DOHH2 (cell line): ENCODE data around the gene CENPA.

Source experiments
- H3F3A ChIP-seq: fragments of 200-600 bp; sonication (generic), shearing (Covaris generic); 2 replicates; pipeline ENCODE4 v1.6.0; 2016; ENCODE audit warnings: antibody characterized with exemption, mild to moderate bottlenecking; ENCODE audit not compliant: control insufficient read depth, insufficient read depth
- H3K27ac ChIP-seq: fragments of 200-600 bp; sonication (generic); 2 replicates; pipeline ENCODE4 v1.5.1; 2014; ENCODE audit warnings: low read depth, mild to moderate bottlenecking, low read length, moderate library complexity
- H3K27me3 ChIP-seq: fragments of 200-600 bp; sonication (generic); 2 replicates; pipeline ENCODE4 v1.6.1; 2014; ENCODE audit warnings: mild to moderate bottlenecking, low read length, mixed read lengths; ENCODE audit not compliant: control insufficient read depth
- H3K36me3 ChIP-seq: fragments of 200-600 bp; sonication (generic); 2 replicates; pipeline ENCODE4 v1.6.1; 2014; ENCODE audit warnings: mild to moderate bottlenecking, low read length, moderate library complexity, mixed read lengths; ENCODE audit not compliant: control insufficient read depth
- H3K4me1 ChIP-seq: fragments of 200-600 bp; sonication (generic); 2 replicates; pipeline ENCODE4 v1.6.1; 2014; ENCODE audit warnings: mild to moderate bottlenecking, low read length, mixed read lengths; ENCODE audit not compliant: control insufficient read depth
- H3K4me2 ChIP-seq: fragments of 200-600 bp; sonication (generic); 2 replicates; pipeline ENCODE4 v1.6.0; 2014; ENCODE audit warnings: mild to moderate bottlenecking, low read length, moderate library complexity
- H3K4me3 ChIP-seq: fragments of 200-600 bp; sonication (generic); 2 replicates; pipeline ENCODE4 v1.5.1; 2014; ENCODE audit warnings: mild to moderate bottlenecking, low read length, mixed read lengths
- H3K79me2 ChIP-seq: fragments of 200-600 bp; sonication (generic); 2 replicates; pipeline ENCODE4 v1.6.1; 2014; ENCODE audit warnings: mild to moderate bottlenecking, low read length, mixed read lengths; ENCODE audit not compliant: control insufficient read depth
- H3K9me2 ChIP-seq: fragments of 200-600 bp; sonication (generic); replicated peaks from 2 replicates; pipeline ENCODE4 v1.6.1; 2014; ENCODE audit warnings: mild to moderate bottlenecking, low read length, mixed read lengths; ENCODE audit not compliant: control insufficient read depth
- H3K9me3 ChIP-seq: fragments of 200-600 bp; sonication (generic); 2 replicates; pipeline ENCODE4 v1.6.1; 2014; ENCODE audit warnings: antibody characterized with exemption, low read length, mixed read lengths; ENCODE audit not compliant: control insufficient read depth, insufficient read depth
- H4K20me1 ChIP-seq: fragments of 200-600 bp; sonication (generic); 2 replicates; pipeline ENCODE4 v1.6.0; 2014; ENCODE audit warnings: low read depth, mild to moderate bottlenecking, antibody characterized with exemption, low read length, moderate library complexity; ENCODE audit not compliant: control insufficient read depth, insufficient read depth
- EZH2phosphoT487 ChIP-seq: fragments of 200-600 bp; sonication (generic); IDR thresholded peaks from 2 replicates; pipeline ENCODE4 v1.6.1; 2017; ENCODE audit warnings: borderline replicate concordance, mild to moderate bottlenecking, antibody characterized with exemption, low read length, moderate library complexity, mixed read lengths
- TF ChIP-seq, protein P1 (sequence below): fragments of 200-600 bp; sonication (generic); IDR thresholded peaks from one replicate; pipeline ENCODE4 v1.5.1; 2014; ENCODE audit warnings: antibody characterized with exemption, mild to moderate bottlenecking, low read depth, low read length; ENCODE audit not compliant: poor library complexity, severe bottlenecking

The CENPA gene

DNA sequence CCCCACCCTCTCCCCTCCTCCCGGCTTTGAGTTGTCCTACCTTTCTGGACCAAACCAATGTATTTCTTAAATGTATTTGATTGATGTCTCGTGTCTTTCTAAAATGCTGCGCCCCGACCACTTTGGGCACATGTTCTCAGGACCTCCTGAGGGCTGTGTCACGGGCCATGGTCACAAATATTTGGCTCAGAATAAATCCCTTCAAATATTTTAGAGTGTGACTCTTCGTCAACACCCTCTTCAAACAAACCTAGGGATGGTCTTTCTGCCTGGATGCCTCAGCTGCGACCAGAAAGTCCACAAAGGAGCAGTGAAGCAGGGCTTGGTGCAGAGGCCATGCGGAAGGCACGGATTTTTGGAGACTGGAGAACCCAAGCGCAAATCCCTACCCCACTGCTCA lies 22.8 kb upstream of the CENPA start:
- Histone ChIP-seq H3K4me2 (no peak overlapping the region), H4K20me1 (no peaks in the 10 kb centered on the region), H3F3A (no peaks in the 10 kb centered on the region), H3K79me2 (peaks cover 32% of the 10 kb centered on the region), H3K9me3 (no peaks in the 10 kb centered on the region), H3K27ac (no peak overlapping the region), H3K36me3 (peaks cover 10% of the 10 kb centered on the region), H3K9me2 (no peaks in the 10 kb centered on the region), H3K4me1 (peaks cover 19% of the 10 kb centered on the region), H3K27me3 (no peaks in the 10 kb centered on the region), H3K4me3 (no peak overlapping the region)
- TF ChIP-seq EZH2phosphoT487 = no peak
- TF ChIP-seq, protein P1, sequence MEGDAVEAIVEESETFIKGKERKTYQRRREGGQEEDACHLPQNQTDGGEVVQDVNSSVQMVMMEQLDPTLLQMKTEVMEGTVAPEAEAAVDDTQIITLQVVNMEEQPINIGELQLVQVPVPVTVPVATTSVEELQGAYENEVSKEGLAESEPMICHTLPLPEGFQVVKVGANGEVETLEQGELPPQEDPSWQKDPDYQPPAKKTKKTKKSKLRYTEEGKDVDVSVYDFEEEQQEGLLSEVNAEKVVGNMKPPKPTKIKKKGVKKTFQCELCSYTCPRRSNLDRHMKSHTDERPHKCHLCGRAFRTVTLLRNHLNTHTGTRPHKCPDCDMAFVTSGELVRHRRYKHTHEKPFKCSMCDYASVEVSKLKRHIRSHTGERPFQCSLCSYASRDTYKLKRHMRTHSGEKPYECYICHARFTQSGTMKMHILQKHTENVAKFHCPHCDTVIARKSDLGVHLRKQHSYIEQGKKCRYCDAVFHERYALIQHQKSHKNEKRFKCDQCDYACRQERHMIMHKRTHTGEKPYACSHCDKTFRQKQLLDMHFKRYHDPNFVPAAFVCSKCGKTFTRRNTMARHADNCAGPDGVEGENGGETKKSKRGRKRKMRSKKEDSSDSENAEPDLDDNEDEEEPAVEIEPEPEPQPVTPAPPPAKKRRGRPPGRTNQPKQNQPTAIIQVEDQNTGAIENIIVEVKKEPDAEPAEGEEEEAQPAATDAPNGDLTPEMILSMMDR = no peak

DNA sequence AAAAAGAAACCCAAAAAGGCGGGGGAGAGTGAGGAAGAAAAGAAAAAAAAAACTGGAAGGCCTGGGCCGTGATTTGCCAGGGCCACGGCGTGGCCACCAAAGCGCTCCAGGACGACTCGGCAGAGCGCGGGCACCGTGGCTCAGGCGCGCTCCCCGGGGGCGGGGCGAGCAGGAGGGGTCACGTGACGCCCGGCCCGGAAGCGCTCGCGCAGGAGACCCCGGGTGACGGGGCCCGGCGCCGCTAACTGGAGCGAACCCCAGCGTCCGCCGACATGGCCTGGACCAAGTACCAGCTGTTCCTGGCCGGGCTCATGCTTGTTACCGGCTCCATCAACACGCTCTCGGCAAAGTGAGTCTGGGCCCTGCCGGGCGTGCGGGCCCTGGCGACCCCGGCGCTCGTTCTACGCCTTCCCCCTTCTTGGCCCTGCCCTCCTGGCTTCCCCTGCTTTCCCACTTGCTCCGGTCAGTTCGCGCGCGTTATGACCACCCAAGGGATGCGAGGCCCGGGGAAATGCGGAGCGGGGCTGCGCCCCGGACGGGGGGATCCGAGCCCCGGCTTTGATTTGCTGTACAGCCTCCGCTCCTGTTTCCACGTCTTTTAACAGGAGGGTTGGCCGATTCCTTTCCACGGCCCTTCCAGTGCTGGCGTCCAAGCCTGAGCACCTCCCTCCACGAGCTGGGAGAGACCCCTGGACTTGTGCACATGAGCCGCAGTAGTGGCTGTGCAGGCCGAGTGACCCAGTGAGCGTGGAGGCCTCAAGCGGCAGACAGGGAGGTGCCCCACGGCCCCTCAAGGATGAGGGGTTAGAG lies 21.6 kb upstream of the CENPA start, which contains the start of gene SLC35F6:
Gene SLC35F6, plus strand, starts transcription at position 207 of the 810 bp plus-strand sequence. Its CDS starts 66 bp downstream, at position 273.
- Histone ChIP-seq H4K20me1 (no peaks in the 10 kb centered on the region), H3K4me1 (peaks cover 19% of the 10 kb centered on the region), H3K4me2 (peak within 1 kb of the TSS; percentile 99), H3K36me3 (peaks cover 10% of the 10 kb centered on the region), H3K27ac (no peak within 1 kb of the TSS), H3K9me3 (no peaks in the 10 kb centered on the region), H3K4me3 (peak within 1 kb of the TSS; percentile 99), H3K79me2 (peaks cover 40% of the 10 kb centered on the region), H3K9me2 (no peaks in the 10 kb centered on the region), H3F3A (no peaks in the 10 kb centered on the region), H3K27me3 (no peaks in the 10 kb centered on the region)
- TF ChIP-seq, protein P1 = no peak
- TF ChIP-seq EZH2phosphoT487 = no peak

DNA sequence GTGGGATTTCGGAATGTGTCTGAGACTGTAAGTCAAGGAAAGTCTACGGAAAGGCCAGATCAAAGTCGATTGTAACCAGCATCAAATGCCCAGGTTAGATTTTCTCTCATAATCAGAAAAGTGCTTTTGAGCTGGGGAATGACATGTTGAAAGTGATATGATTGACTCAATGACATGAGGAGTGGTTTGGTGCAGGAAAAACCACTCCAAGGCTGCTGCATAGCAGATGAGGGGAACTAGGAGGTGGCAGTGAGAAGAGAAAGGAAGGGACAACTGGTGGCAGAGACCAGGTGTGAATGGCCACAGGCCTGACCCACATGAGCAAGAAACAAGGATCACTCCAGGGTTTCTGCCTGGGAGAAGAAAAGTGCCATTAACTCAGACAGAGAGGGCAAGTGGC lies 20.9 kb upstream of the CENPA start:
- H3K27ac ChIP-seq = no peak overlapping the region

More for the DNA sequence above, 20.9 kb upstream of the CENPA start:
- H3K79me2 ChIP-seq = peaks cover 45% of the 10 kb centered on the region
- H3K27me3 ChIP-seq = no peaks in the 10 kb centered on the region
- no peaks in the 10 kb centered on the region for H4K20me1 ChIP-seq
- peak overlapping the region; percentile 99 for H3K4me2 ChIP-seq
- H3K9me2 ChIP-seq = no peaks in the 10 kb centered on the region
- no peaks in the 10 kb centered on the region for H3K9me3 ChIP-seq
- H3K4me1 ChIP-seq = peaks cover 19% of the 10 kb centered on the region
- H3K4me3 ChIP-seq = peak overlapping the region; percentile 99
- H3F3A ChIP-seq = no peaks in the 10 kb centered on the region
- TF ChIP-seq, protein P1 = no peak
- TF ChIP-seq EZH2phosphoT487 = no peak
- H3K36me3 ChIP-seq = peaks cover 10% of the 10 kb centered on the region
